WTC11 (cell line): ENCODE data around the gene FKBP14.

ENCODE experiments used
- CREM ChIP-seq: sonication (generic); formaldehyde crosslinking; IDR thresholded peaks from 2 replicates; pipeline ENCODE4 v1.8.1; 2022; ENCODE audit warnings: mild to moderate bottlenecking, missing genetic modification reagents, moderate library complexity
- MYBL2 ChIP-seq: sonication (generic); formaldehyde crosslinking; IDR thresholded peaks from 2 replicates; pipeline ENCODE4 v1.8.1; 2023; ENCODE audit warnings: mild to moderate bottlenecking, moderate library complexity, missing genetic modification reagents
- RELA ChIP-seq: sonication (generic); formaldehyde crosslinking; IDR thresholded peaks from 2 replicates; pipeline ENCODE4 v1.8.1; 2022; ENCODE audit warnings: missing genetic modification reagents, mild to moderate bottlenecking, borderline replicate concordance
- SOX15 ChIP-seq: fragments of 250-450 bp; sonication (Bioruptor Pico); IDR thresholded peaks from 2 replicates; pipeline ENCODE4 v1.9.0; 2021; ENCODE audit warnings: mild to moderate bottlenecking
- ZNF396 ChIP-seq: fragments of 250-450 bp; sonication (Bioruptor Pico); IDR thresholded peaks from 2 replicates; pipeline ENCODE4 v1.8.0; 2021; ENCODE audit warnings: mild to moderate bottlenecking, moderate library complexity, borderline replicate concordance
- TF ChIP-seq, protein P1 (sequence below): fragments of 250-450 bp; sonication (Bioruptor Pico); IDR thresholded peaks from 2 replicates; pipeline ENCODE4 v1.8.0; 2021; ENCODE audit warnings: mild to moderate bottlenecking
- TF ChIP-seq, protein P2 (sequence below): fragments of 200-600 bp; IDR thresholded peaks from 2 replicates; pipeline ENCODE4 v1.8.0; 2022; ENCODE audit warnings: antibody characterized with exemption
- TF ChIP-seq, protein P3 (sequence below): sonication (generic); formaldehyde crosslinking; IDR thresholded peaks from 2 replicates; pipeline ENCODE4 v1.8.0; 2022; ENCODE audit warnings: mild to moderate bottlenecking, missing genetic modification reagents

DNA sequence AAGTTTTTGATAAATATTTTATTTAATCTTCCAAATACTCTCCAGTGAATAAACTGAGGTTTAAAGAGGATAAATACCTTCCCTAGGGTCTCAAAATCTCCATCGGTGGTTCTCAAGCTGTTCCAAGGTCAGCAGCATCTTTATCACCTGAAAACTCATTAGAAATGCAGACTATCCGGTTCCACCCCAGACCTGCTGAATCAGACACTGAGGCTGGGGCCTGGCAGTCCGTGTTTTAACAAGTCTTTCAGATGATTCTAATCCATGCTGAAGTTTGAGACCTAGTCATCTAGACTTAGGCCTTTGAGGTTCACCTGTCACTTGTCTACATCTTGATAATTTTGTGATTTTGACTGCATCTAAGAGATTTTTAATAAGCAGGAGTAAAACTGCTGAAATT, 39.2 kb upstream of the FKBP14 start:
- TF ChIP-seq, protein P1, sequence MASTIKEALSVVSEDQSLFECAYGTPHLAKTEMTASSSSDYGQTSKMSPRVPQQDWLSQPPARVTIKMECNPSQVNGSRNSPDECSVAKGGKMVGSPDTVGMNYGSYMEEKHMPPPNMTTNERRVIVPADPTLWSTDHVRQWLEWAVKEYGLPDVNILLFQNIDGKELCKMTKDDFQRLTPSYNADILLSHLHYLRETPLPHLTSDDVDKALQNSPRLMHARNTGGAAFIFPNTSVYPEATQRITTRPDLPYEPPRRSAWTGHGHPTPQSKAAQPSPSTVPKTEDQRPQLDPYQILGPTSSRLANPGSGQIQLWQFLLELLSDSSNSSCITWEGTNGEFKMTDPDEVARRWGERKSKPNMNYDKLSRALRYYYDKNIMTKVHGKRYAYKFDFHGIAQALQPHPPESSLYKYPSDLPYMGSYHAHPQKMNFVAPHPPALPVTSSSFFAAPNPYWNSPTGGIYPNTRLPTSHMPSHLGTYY (CRISPR knock-in tag) = no peak
- TF ChIP-seq CREM (CRISPR knock-in tag) = no peak
- no peak for TF ChIP-seq MYBL2 (CRISPR knock-in tag)
- TF ChIP-seq, protein P2, sequence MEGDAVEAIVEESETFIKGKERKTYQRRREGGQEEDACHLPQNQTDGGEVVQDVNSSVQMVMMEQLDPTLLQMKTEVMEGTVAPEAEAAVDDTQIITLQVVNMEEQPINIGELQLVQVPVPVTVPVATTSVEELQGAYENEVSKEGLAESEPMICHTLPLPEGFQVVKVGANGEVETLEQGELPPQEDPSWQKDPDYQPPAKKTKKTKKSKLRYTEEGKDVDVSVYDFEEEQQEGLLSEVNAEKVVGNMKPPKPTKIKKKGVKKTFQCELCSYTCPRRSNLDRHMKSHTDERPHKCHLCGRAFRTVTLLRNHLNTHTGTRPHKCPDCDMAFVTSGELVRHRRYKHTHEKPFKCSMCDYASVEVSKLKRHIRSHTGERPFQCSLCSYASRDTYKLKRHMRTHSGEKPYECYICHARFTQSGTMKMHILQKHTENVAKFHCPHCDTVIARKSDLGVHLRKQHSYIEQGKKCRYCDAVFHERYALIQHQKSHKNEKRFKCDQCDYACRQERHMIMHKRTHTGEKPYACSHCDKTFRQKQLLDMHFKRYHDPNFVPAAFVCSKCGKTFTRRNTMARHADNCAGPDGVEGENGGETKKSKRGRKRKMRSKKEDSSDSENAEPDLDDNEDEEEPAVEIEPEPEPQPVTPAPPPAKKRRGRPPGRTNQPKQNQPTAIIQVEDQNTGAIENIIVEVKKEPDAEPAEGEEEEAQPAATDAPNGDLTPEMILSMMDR = no peak
- TF ChIP-seq ZNF396 (CRISPR knock-in tag) = no peak
- no peak for TF ChIP-seq RELA
- TF ChIP-seq, protein P3, sequence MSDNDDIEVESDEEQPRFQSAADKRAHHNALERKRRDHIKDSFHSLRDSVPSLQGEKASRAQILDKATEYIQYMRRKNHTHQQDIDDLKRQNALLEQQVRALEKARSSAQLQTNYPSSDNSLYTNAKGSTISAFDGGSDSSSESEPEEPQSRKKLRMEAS (CRISPR knock-in tag) = no peak
- no peak for TF ChIP-seq SOX15
